ENCODE data around the gene PBX1. TPM values are rescaled to one million over a fixed set of nuclear protein-coding genes. Genes with fewer than 3 reads are reported as not detected.

PBX1 gene
- total RNA-seq, 2 donors from 2014 or later = 0.22 to 0.53 TPM

DNA sequence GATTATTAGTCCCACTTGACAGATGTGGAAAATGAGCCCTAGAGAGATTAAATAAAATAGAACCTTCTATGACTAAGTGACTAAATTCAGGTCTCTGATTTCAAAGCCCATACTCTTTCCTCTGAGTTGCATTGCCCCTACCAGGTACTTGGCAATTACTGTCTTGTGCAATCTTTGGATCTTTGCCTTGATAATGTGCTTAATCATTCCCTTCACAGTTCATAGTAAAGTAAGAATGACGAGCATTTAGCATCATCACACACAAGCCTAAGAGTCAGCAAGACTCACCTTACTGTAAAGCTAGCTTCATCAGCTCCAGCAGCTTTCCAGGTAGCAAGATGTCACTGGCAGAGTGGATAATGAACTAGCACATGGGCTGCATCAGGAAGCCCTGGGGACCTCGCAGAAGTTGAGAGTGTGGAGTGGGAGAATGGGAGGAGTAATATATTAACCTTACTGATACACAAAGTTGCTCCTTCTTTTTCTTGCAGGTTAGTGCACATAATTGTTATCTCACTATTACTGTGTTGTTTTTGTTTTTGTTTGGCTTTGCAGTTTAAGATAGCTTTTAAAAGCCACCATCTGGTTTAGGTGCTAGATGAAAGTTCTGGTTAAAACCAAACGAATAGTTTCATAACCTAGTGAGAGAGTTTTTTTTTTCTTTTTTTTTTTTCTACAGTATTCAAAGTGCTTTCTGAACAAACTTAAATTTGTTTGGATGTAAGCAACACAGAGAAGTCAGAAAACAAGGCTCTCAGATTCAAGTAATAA is 71.8 kb downstream of the PBX1 start:
- Mint-ChIP-seq H3K36me3 (ENCODE audit: low read depth) (no peaks in the 10 kb centered on the region), H3K4me1 (no peaks in the 10 kb centered on the region), H3K27ac (no peak overlapping the region), H3K4me3 (no peak overlapping the region), H3K27me3 (no peaks in the 10 kb centered on the region), H3K9me3 (no peaks in the 10 kb centered on the region)
- no peak for ATAC-seq (replicated peaks)

DNA sequence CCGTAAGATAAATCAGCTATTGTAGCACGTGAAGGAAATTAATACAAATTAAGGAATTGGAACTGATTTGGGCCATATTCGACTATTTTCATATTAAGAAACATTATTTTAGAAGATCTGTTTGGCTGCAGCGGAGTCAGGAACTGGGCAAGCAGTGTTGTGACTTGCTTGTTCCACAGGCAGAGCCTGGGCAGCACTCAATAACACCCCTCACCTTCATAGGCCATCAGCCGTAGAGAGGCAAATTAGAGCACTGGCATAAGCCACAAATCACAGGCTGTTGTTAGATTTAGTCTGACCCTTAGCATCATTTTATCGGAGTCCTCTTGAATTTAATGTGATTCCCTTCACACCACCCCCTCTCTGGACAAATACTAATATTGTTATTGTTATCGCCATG is 72.8 kb downstream of the PBX1 start:
- no peaks in the 10 kb centered on the region for H3K9me3 Mint-ChIP-seq
- no peaks in the 10 kb centered on the region for H3K27me3 Mint-ChIP-seq
- no peak overlapping the region for H3K27ac Mint-ChIP-seq
- no peak overlapping the region for H3K4me3 Mint-ChIP-seq
- ATAC-seq (replicated peaks) = no peak
- no peaks in the 10 kb centered on the region for H3K36me3 Mint-ChIP-seq (ENCODE audit: low read depth)
- no peaks in the 10 kb centered on the region for H3K4me1 Mint-ChIP-seq

DNA sequence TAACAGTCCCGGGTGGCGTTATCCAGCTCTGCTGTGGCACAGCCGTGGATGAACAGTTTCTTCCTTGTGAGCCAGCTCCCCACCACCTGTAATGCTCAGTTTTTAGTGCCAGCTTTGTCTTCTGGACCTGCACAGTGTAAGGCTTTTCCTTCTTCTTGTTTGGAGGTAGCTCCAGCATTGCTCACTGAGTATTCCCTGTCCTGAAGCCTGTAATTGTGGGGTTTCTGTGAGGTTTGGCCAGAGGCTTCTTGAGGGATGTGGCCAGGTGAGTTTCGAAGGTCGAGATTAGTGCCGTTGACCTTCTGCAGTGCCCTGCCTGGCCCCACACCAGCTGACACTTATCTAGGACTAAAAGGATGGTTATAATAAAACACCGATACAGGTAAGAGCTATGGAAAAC is 75.0 kb downstream of the PBX1 start:
- Mint-ChIP-seq H3K27me3 (no peaks in the 10 kb centered on the region), H3K27ac (no peak overlapping the region), H3K4me3 (no peak overlapping the region), H3K4me1 (no peaks in the 10 kb centered on the region), H3K9me3 (no peaks in the 10 kb centered on the region), H3K36me3 (ENCODE audit: low read depth) (no peaks in the 10 kb centered on the region)
- no peak for ATAC-seq (replicated peaks)

DNA sequence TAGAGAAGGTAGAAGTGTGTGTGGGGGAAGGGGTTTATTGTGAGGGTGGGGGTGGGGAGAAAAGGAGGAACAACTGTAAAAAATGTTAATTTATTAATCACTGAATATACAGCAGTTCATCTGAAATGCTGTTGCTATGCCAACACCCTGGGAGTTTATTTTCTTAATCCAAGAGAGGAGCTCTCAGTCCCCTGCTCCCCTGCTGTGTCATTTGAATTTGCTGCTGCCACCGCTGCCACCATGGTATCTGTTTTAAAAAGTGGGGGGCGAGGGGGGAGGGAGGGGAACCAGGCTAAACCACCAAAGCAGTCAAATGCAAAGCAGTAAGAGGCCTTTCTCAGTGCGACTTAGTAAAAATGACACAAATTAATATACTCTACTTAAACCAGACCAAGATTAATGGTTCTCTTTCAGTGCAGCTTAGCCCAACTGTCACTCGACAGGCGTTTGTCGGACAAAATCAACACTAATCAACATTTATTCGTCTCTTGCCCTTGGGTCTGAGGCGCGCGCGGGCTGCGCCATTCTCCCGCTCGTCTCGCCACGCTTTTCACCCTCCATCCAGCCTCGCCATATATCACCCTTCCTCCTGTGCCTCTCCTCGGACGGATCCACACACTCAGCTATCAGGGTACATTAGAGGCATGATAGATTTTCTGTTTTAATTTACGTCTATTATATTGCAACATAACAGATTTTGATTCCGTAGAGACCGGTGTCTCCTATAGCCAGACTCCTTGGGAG is 76.2 kb downstream of the PBX1 start:
- Mint-ChIP-seq H3K27ac (no peak overlapping the region), H3K4me3 (no peak overlapping the region), H3K27me3 (no peaks in the 10 kb centered on the region), H3K36me3 (ENCODE audit: low read depth) (no peaks in the 10 kb centered on the region), H3K9me3 (no peaks in the 10 kb centered on the region), H3K4me1 (no peaks in the 10 kb centered on the region)
- ATAC-seq (replicated peaks) = no peak

DNA sequence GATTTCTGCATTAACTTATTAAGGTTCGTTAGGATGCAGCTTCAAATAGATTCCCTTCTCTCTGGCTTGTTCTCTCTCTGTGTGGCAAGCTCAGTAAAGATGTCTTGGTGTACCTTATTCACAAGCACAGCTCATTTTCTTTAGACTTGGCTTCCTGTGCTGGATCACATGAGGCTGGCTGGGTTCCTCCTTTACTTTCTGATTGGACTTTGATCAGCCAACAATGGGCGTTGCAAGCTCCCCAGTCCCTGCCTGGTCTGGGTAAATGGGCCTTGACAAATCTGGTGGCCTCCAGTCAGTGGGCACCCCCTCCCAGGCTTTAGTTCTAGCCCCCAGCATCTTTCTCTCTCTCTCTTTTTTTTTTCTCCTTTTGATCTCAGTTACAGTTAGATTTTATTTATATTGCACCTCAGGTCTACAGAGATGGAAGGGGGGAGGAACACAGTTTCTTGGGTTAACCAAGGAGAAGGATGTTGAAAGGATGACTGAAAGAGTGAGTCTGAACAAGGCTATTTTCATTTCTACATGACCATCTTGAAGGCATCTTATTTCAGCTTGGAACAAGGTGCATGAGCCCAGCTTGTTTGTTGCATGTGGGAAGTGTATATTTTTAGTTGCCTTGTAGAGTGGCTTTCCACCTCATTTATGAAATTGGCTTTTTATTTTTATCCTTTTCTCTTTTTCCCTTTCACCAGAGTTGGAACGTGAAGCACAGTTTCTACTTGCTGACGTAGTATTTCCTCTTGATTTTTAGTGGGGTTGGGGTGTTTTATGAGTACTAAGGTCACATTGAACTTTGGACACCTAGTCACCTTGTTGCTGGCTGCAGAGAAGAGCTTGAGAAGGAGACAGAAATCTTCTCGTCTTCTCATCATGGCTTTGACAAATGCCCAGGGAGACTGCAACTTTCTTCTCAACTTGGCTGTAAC is 77.1 kb downstream of the PBX1 start:
- no peak for ATAC-seq (replicated peaks)

DNA sequence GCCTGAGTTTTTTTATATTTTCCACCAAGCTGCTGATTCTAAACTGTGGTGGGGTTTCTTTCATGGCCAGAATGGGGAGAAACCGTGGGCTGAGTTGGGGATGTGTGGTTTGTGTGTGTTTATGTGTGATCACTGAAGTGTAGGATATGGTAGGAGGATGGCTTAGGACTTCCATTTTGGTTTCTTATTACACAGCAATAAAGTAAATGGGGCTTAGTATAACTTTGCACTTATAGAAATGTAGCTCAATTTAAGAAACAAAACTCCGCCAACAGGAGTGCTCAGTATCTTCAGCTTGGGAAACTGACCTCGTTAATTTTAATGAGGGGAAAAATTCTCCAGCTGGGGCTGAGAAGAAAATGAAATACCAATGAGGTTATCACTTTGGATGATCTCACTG is 77.8 kb downstream of the PBX1 start:
- Mint-ChIP-seq H3K36me3 (ENCODE audit: low read depth) (no peaks in the 10 kb centered on the region), H3K4me3 (no peak overlapping the region), H3K27ac (no peak overlapping the region), H3K9me3 (no peaks in the 10 kb centered on the region), H3K27me3 (no peaks in the 10 kb centered on the region), H3K4me1 (no peaks in the 10 kb centered on the region)
- no peak for ATAC-seq (replicated peaks)

More for the DNA sequence above, 77.1 kb downstream of the PBX1 start:
- Mint-ChIP-seq H3K36me3 (ENCODE audit: low read depth) (no peaks in the 10 kb centered on the region), H3K4me1 (no peaks in the 10 kb centered on the region), H3K27ac (no peak overlapping the region), H3K9me3 (no peaks in the 10 kb centered on the region), H3K4me3 (no peak overlapping the region), H3K27me3 (no peaks in the 10 kb centered on the region)

DNA sequence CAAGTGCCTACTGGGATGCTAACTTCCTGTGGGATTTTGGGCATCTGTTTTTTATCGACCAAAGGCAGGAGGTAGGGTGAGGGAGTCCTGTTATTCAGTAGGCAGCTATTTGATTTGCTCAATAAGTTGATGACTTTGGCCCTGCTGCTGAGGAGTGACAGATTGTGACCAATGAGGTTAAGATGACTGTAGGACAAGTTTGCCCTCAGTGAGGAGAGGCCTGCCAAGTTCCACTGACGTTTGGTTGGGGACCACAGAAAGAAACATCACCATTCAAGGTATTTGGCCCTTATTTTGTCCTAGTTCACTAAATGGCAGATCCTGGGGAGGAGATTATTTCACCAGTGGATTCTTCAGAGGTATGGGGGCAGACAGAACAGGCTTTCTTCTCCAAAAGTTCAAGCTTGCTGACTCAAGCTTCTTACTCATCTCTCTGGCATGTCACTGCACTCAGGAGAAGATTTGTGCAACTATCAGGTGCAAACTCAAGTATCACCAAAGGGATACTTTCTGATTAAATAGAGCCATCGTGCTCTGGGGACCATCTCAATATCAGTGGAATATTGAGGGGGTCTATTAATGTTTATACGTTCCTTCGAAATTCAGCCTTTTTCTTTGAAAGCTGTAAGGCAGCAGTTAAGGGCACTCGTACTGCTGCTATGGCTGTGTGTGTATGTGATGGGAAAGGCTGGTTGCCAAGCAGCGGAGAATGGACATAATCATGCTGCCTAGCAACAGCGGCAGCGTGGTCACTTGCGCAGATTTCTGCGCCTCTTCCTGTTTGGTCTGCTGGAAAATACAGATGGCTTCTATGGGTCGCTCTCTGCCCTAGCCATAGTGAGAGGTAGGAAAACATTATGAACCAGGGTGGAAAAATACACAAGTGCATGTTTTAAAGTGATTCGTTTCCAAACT is 78.7 kb downstream of the PBX1 start:
- ATAC-seq (replicated peaks) = no peak
- no peak overlapping the region for H3K27ac Mint-ChIP-seq
- no peak overlapping the region for H3K4me3 Mint-ChIP-seq
- peaks cover 5% of the 10 kb centered on the region for H3K9me3 Mint-ChIP-seq
- no peaks in the 10 kb centered on the region for H3K27me3 Mint-ChIP-seq
- H3K36me3 Mint-ChIP-seq (ENCODE audit: low read depth) = no peaks in the 10 kb centered on the region
- H3K4me1 Mint-ChIP-seq = no peaks in the 10 kb centered on the region

DNA sequence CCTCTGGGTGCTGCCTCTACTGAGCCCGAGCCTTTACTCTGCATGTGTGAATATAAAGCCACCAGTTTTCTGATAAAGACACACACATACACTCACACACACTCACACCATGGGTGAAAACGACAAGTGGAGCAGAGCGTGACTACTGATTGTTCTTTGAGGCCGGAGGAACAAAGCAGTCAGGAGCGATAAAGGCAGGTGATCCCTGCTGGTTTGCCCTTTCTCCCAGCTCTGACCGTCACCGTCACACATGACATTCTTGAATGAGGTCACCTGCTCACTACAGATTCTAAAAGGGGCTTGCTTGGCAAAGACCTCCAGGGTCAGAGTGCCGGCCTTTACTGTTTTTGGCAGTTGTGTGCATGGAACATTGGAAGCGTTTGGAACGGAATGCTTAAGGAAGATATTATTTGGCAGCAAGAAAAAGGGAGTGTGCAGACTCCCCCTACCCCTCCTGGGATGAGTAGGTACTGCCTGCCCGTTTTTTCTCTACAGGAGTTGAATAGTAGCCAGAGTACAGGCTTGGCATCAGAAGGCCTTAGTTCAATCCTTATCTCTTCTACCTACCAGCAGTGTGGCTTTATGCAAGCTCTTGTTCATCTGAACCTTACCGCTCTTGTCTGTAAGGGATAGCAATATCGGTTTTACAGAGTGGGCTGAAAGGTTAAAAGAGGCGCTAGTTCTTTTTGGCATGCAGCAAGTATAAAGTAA is 79.7 kb downstream of the PBX1 start:
- Mint-ChIP-seq H3K27me3 (no peaks in the 10 kb centered on the region), H3K4me1 (no peaks in the 10 kb centered on the region), H3K9me3 (peaks cover 5% of the 10 kb centered on the region), H3K36me3 (ENCODE audit: low read depth) (no peaks in the 10 kb centered on the region), H3K27ac (no peak overlapping the region), H3K4me3 (no peak overlapping the region)
- no peak for ATAC-seq (replicated peaks)

DNA sequence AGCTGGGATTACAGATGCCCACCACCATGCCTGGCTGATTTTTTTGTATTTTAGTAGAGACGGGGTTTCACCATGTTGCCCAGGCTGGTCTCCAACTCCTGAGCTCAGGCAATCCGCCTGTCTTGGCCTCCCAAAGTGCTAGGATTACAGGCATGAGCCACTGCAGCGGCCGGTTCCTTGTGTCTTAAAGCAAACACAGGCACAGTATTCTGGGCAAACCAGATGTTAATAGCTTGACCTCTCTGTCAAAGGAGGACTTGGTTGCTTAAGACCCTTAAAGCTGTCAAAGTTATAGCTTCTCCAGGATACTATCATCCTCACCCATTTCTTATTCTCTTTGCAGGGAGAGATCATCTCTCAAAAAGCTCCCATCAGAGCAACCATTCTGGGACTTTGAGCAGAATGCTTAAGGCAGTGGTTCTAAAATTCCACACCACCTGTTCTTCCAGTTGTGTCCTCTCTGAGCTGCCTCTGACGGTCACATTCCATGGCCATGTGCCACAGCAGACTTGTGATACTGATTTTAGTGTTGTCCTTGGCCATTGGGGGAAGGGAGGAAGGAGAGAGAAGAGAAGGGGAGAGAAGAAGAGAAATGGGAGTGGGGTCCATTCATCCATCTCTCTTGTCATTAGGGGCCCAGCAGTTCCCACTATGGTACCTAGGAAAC is 81.8 kb downstream of the PBX1 start:
- H3K9me3 Mint-ChIP-seq = peaks cover 5% of the 10 kb centered on the region
- H3K27ac Mint-ChIP-seq = no peak overlapping the region
- H3K36me3 Mint-ChIP-seq (ENCODE audit: low read depth) = no peaks in the 10 kb centered on the region
- no peak overlapping the region for H3K4me3 Mint-ChIP-seq
- no peaks in the 10 kb centered on the region for H3K27me3 Mint-ChIP-seq
- no peaks in the 10 kb centered on the region for H3K4me1 Mint-ChIP-seq
- no peak for ATAC-seq (replicated peaks)

DNA sequence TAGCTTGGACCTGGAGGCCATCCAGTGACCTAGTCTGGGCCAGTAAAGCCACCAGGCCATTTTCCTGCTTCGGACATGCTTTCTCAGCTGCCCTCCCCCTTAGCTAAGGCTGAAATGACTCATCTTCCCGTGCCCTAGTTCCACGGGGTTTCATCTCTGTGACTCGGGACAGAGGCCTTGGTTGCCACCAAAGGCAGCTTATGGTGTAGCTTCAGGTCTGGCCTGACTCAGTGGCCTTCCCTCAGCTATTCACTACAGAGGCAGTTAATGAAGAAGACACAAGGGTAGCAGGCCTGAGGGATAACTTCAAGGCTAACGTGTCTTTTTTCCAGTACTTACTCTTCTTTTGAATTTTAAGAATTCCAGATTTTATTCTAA is 82.4 kb downstream of the PBX1 start:
- H3K27ac Mint-ChIP-seq = no peak overlapping the region
- H3K4me1 Mint-ChIP-seq = no peaks in the 10 kb centered on the region
- no peaks in the 10 kb centered on the region for H3K36me3 Mint-ChIP-seq (ENCODE audit: low read depth)
- no peak overlapping the region for H3K4me3 Mint-ChIP-seq
- ATAC-seq (replicated peaks) = no peak
- H3K27me3 Mint-ChIP-seq = no peaks in the 10 kb centered on the region
- peaks cover 5% of the 10 kb centered on the region for H3K9me3 Mint-ChIP-seq

DNA sequence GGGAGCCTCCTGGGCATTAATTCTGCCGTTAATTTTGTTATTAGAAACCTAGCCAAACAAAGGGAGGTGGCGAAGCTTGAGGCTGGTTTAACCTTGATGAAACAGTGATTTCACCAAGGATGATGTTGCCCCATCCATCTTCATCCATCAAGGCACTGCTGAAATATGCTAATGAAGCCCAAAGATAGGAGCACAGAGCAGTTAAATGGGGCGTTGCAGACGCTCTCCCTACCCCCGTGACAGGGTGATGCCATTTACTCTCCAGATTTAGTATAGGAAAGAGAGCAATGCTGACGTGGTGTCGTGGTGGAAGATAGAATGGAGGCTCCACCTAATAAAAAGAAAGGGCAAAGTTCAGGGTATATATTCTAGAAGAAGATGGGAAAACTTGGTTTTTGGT is 84.0 kb downstream of the PBX1 start:
- no peaks in the 10 kb centered on the region for H3K36me3 Mint-ChIP-seq (ENCODE audit: low read depth)
- no peak for ATAC-seq (replicated peaks)
- no peaks in the 10 kb centered on the region for H3K27me3 Mint-ChIP-seq
- no peak overlapping the region for H3K27ac Mint-ChIP-seq
- no peaks in the 10 kb centered on the region for H3K4me1 Mint-ChIP-seq
- peaks cover 5% of the 10 kb centered on the region for H3K9me3 Mint-ChIP-seq
- H3K4me3 Mint-ChIP-seq = no peak overlapping the region

DNA sequence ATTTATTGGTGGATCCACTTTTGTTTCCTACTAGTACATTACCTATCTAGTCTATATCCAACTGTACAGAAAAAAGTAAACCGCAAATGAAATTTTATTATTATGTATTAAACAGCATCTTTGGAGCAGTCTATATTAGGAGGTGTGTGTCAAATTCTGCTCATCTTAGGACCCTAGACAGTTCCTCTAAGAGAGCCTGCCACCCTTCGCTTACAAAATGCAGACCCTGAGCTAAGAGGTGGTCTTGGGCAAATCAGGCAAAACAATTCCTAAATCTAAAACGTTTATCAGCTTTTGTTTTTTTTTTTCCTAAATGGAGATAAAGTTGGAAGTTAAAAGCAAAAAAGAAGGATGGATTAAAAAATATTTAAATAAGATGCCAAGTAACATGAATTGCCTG is 85.3 kb downstream of the PBX1 start:
- no peak for ATAC-seq (replicated peaks)
- Mint-ChIP-seq H3K27me3 (no peaks in the 10 kb centered on the region), H3K27ac (no peak overlapping the region), H3K9me3 (peaks cover 5% of the 10 kb centered on the region), H3K4me3 (no peak overlapping the region), H3K4me1 (no peaks in the 10 kb centered on the region), H3K36me3 (ENCODE audit: low read depth) (no peaks in the 10 kb centered on the region)

Measured in activated T-helper 17 cell treated with anti-CD3 and anti-CD28 coated beads, Interleukin-2, amount 50 U/mL, for 72 hours (primary cell).